Testis (tissue), 2 donors: ENCODE measurements around the gene UPK1A.

ENCODE experiments used
- CTCF ChIP-seq, 3 experiments: fragments of 450-650 bp in 2 of 3; fragments of 200-600 bp in 1 of 3; sonication (generic) in 1 of 3; IDR thresholded peaks; one replicate each; pipeline ENCODE4 v1.5.1; 2016 to 2019; ENCODE audit warnings: antibody characterized with exemption in 3 of 3, mild to moderate bottlenecking in 2 of 3, moderate library complexity in 1 of 3
- POLR2A ChIP-seq: fragments of 450-650 bp; IDR thresholded peaks from one replicate; pipeline ENCODE4 v1.6.1; 2017; ENCODE audit warnings: antibody characterized with exemption, mild to moderate bottlenecking, moderate library complexity

DNA sequence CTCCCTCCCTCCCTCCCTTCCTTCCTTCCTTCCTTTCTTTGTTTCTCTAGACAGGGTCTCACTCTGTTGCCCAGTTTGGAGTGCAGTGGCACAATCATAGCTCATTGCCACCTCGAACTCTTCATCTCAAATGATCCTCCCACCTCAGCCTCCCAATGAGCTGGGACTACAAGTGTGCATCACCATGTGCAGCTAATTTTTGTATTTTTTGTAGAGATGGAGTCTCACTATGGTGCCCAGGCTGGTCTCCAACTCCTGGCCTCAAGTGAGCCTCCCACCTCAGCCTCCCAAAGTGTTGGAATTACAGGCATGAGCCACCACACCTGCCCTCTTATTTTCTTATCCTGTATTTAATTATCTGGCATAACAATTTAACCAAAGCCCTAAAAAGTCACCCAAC is 4.4 kb downstream of the UPK1A start:
- TF ChIP-seq CTCF (IDR thresholded peaks at IDR 0.05) (no peak), POLR2A (no peak)
